GM19397 (cell line): ENCODE data around the gene ALCAM.
A peak's percentile ranks its signal among the peaks of the same experiment; 100 is the strongest.

Source experiments
- ATAC-seq: cut with Tn5 transposase; IDR thresholded peaks from one replicate; pipeline ENCODE4 v1.9.1; 2021; ENCODE audit warnings: mild to moderate bottlenecking, moderate library complexity; ENCODE audit not compliant: unreplicated experiment

The ALCAM gene

GRCh38 chr3:105466495-105467404, 100.0 kb downstream of the ALCAM start:
- ATAC-seq: no peak

GRCh38 chr3:105470851-105471250, 104.1 kb downstream of the ALCAM start:
- ATAC-seq: no peak

DNA sequence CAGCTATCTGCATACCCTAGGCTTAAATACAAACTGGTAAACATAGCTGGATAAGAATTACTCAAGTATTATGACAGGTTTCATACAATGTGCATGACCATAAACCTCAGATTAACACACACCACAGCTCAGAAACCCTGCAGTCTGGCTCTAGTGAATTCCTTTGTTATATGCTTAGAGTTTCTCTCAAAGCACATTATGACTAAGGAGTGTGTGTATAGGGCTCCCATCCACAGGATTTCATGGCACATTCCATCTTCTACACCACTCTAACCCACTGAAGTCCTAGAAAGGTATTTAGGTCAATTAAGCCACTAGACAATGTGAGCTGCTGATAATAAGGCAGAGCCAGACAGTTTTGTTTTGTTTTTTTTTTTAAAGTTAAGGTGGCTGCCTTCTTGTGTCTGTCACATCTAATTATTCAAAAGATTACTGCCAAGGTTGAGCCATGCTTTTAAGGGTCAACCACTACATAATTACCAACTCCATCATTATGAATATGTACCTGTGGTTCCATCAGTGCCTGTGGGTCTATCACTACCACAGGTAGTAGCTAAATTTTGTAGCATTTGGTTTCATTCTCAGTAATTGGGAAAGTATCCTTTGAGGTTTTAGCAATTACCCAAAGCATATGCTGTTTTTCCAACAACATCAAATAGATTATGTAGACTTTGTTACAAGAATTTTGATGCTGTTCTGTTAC, 107.0 kb downstream of the ALCAM start:
- ATAC-seq: peak; percentile 65

DNA sequence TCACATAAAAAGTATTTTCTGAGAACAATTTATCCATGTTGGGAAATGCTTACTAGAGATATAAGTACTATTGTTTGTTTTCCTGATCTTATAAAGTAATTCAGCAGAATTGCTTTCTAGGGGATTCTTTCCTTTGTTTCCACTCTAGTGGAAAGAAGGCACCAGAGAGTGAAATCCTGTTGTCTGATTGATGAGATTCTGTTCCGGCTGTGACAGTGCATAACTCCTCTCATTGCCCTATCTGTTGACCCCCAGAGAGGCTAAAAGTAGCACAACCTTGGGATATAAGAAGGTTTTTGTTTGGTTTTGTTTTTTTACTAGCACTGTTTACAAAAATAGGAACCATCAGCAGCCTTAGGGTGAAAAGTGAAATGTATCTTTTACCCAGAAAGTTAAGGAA, 114.1 kb downstream of the ALCAM start:
- no peak for ATAC-seq

- ATAC-seq: no peak
Observed at GRCh38 chr3:105483476-105483875, 116.8 kb downstream of the ALCAM start.

GRCh38 chr3:105490045-105490444, 123.3 kb downstream of the ALCAM start:
- ATAC-seq: no peak

GRCh38 chr3:105493305-105493892, 126.7 kb downstream of the ALCAM start:
- ATAC-seq: no peak

DNA sequence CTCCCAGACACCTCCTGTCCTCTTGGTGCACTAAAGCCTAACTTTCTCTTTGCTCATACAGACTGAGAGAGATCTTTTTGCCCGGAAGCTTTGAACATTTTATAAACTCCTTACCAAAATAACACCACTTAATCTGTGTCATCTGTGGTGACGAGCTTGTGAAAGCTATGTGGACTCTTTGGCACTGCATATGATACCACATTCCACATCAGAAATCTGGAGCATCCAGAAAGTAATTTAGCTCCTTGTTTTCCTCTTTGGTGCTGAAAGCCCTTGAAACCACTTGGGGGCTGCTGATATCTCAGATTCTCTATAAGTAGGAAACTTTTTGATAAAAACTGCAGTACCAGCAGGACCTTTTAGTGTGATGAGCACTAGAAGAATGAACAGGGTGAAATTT, 128.3 kb downstream of the ALCAM start:
- no peak for ATAC-seq

DNA sequence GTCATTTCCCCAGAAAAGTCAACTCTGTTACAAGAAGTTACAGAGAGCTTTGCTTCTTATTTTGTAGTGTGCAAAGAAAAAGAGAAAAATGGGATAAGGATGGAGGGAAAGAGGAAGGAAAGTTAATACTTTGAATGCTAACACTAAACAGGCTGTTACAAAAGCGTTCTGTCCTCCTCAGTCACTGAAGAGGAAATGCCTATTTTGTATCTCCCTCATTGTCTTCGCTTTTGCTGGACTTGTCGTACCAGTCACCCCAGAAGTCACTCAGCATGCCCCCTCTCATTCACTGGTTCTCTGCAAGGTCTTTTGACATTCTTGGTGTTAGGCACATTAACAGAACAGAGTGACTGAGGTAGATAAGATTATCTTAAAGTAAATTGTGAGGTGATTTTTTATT, 129.6 kb downstream of the ALCAM start:
- ATAC-seq: no peak

DNA sequence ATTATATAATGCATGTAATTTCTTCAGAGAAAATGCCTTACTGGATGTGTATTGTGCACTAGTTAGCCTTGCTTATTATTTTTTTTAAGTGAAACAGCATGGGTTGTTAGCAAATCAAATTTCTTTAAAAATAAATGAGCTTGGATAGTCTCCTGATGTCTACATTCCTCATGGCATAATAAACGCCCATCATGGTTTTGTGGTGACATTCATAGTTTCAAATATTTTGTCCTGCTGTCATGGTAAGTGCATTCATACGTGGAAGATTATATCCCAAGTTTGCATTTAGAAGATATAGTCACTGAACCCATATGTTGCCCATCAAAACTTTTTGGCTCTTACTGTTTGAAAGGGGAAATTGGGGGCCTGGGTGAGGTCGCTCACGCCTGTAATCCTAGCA, 130.7 kb downstream of the ALCAM start:
- no peak for ATAC-seq

DNA sequence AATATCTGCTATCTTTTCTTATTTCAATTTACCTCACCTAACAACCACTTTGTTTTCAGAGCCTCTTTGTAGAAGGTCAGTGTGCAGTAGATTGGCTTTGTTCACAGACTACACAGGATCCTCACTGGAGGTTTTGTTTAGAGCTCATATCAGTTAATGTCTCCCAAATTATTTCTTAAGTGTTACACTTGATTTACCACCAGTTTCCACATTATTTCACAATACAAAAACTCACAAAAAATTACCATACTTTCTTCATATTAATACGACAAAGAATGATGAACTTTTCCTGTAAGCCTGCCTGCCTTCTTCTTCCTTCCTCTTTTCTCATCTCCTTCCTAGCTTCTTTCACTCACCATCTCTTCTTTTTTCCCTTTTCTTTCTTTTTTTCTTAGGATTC, 133.3 kb downstream of the ALCAM start:
- no peak for ATAC-seq

DNA sequence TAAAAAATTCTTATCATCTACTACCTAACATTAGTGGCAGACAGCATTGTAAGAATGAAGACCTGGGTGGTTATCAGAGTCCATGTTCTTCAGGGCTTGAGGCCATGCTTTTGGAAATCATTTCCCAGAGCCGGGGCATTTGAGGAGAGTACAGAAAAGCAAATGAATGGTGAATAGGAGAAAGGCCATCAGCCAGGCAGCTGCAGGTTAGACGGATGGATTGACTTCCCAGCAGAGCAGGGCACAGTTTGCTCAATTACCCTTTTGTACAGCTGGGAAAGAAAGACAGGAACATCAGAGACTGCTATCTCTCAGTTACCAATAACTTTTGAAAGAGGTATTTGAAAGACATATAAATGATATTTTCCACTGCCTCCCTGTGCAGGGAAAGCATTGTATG, 135.6 kb downstream of the ALCAM start:
- ATAC-seq: no peak

DNA sequence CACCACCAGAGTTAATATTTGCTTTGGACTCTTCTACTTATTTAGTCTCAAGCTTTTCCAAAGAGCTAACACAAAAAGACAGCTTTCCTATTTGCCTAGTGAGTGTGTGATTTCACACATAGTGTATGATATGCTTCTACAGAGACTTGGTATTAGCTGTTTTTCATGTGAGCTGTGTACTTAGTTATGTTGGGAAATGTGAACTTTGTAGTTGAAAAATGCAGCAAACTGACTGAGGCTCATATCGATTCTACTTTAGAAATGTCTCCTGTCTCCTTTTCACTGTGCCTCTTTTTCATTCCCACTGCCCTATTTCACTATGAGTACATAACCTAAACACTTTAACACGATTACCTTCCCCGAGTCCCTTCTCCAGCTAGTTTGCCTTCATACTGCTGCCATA, 136.5 kb downstream of the ALCAM start:
- no peak for ATAC-seq

GRCh38 chr3:105504440-105504951, 137.8 kb downstream of the ALCAM start:
- no peak for ATAC-seq

DNA sequence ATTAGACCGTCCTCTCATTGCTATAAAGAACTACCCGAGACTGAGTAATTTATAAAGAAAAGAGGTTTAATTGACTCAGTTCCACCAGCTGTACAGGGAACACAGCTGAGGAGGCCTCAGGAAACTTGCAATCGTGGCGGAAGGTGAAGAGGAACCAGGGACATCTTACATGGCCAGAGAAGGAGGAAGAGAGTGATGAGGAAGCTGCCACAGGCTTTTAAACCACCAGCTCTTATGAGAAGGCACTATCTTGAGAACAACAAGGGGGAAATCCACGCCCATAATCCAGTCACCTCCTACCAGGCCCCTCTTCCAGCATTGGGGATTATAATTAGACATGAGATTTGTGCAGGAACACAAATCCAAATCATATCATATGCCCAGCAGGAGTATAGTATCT, 138.5 kb downstream of the ALCAM start:
- no peak for ATAC-seq

- no peak for ATAC-seq
Observed at GRCh38 chr3:105511031-105511430, 144.3 kb downstream of the ALCAM start.

DNA sequence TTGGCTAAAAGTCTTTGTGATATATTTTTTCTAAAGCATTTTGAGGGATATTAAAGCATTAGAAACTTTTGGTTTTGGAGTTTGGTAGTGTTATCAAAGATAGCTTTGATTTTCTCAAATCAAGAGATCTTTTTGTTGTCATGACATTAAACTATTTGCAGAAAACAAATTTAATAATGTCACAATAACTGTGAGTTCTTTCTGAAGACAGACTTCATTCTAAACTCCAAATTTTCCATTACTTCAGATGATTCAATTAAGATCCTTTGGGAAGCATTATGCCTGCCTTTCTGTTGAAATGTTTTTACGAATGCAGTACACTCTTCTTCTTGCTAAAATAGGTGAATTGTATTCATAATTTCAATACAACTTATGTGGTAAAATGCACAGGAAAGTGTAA, 145.4 kb downstream of the ALCAM start:
- ATAC-seq: no peak

GRCh38 chr3:105513042-105513441, 146.3 kb downstream of the ALCAM start:
- ATAC-seq: no peak

GRCh38 chr3:105513886-105514285, 147.2 kb downstream of the ALCAM start:
- no peak for ATAC-seq

DNA sequence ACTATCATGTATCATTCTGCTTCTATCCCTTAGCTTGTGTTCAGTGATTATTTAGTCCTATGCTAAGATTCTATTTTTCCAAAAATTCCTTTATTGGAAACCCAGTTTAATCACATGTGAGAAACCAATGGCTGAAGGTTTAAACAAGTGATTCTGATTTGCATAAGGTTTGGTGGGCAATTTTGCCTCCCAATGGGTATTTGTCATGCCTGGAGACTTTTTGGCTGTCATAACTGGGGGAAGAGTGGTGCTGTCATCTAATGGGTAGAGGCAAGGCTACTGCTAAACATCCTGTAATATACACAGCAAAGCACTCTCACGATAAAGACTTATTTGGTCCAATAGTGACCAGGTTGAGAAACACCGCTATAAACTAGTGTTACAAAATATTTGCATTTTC, 148.7 kb downstream of the ALCAM start:
- no peak for ATAC-seq

DNA sequence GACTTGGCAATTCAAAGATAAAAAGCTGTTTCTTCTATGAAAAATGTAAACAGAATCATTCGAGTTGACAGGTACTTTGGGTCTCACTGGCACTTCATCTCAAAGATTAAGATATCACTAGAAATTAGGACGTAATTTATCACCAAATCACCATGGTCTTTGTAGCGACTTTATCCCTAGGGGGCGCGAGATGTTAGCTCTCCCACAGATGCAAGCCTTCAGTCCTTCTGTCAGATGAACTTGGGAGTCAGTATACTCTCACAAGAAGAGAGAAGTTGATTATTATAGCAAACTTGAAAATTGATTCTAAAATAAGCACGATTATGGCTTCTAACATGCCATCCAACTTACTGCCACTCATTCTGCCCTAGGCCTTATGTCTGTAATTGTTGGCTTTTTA, 150.3 kb downstream of the ALCAM start:
- no peak for ATAC-seq

GRCh38 chr3:105518203-105518602, 151.5 kb downstream of the ALCAM start:
- ATAC-seq: no peak
